Panc1 (cell line): ENCODE results near the gene OR10A3. TPM values are rescaled to one million over a fixed set of nuclear protein-coding genes. Genes with fewer than 3 reads are reported as not detected.

ENCODE experiments used
- ATAC-seq: fragments of 200-7000 bp; cut with Tn5 transposase; 2 replicates; pipeline ENCODE4 v1.9.1; 2020; ENCODE audit warnings: mild to moderate bottlenecking, moderate library complexity
- BruUV-seq: library from RNA; stranded (reverse); fragments of 400-500 nt; replicated peaks from 2 replicates; lab custom pipeline; 2021; lab: Mats Ljungman, UMichigan
- CTCF ChIA-PET: fragments of 300-600 bp; sonication (Branson Sonifier 250); formaldehyde crosslinking; loops from one replicate; lab custom pipeline; 2022; ENCODE audit warnings: antibody characterized with exemption; lab: Charles Lee
- POLR2A ChIA-PET: fragments of 300-600 bp; sonication (Branson Sonifier 250); formaldehyde crosslinking; loops from one replicate; lab custom pipeline; 2022; ENCODE audit warnings: antibody characterized with exemption; lab: Charles Lee
- DNase-seq: peaks from one replicate; pipeline ENCODE4 v3.0.0-alpha.2; 2010; ENCODE audit warnings: low read depth, low spot score
- H3K27ac ChIP-seq: 2 replicates; pipeline ENCODE4 v1.5.1; 2011; ENCODE audit warnings: mild to moderate bottlenecking, low read length, inconsistent platforms
- H3K27me3 ChIP-seq: fragments of 200-500 bp; sonication (Bioruptor generic); 2 replicates; pipeline ENCODE4 v1.6.0; 2014; ENCODE audit warnings: low read length, inconsistent platforms; ENCODE audit not compliant: control insufficient read depth, insufficient read depth
- H3K36me3 ChIP-seq: fragments of 200-500 bp; sonication (Bioruptor generic); 2 replicates; pipeline ENCODE4 v1.5.1; 2014; ENCODE audit warnings: inconsistent platforms, mild to moderate bottlenecking, low read length, moderate library complexity; ENCODE audit not compliant: control insufficient read depth, insufficient read depth
- H3K4me1 ChIP-seq: 2 replicates; pipeline ENCODE4 v1.5.1; 2011; ENCODE audit warnings: inconsistent platforms, mild to moderate bottlenecking, low read length, moderate library complexity; ENCODE audit not compliant: control insufficient read depth, insufficient read depth
- H3K4me3 ChIP-seq, 2 experiments: 2 replicates each; pipeline ENCODE4 v1.5.1; 2011 to 2012; ENCODE audit warnings: low read depth in 2 of 2, low read length in 2 of 2, mild to moderate bottlenecking in 2 of 2, inconsistent platforms in 1 of 2, moderate library complexity in 1 of 2
- H3K9me3 ChIP-seq: fragments of 200-500 bp; sonication (Bioruptor generic); 2 replicates; pipeline ENCODE4 v1.5.1; 2014; ENCODE audit warnings: low read depth, mild to moderate bottlenecking, inconsistent platforms, low read length, moderate library complexity; ENCODE audit not compliant: control insufficient read depth, insufficient read depth
- CTCF ChIP-seq: fragments of 450-650 bp; IDR thresholded peaks from 2 replicates; pipeline ENCODE4 v1.5.1; 2017; ENCODE audit warnings: mild to moderate bottlenecking
- POLR2AphosphoS5 ChIP-seq: IDR thresholded peaks from 2 replicates; pipeline ENCODE4 v1.6.1; 2012; ENCODE audit warnings: mild to moderate bottlenecking, low read depth, low read length, moderate library complexity
- REST ChIP-seq, 2 experiments: IDR thresholded peaks; 2 replicates each; pipeline ENCODE4 v1.6.1; 2011 to 2012; ENCODE audit warnings: low read depth in 2 of 2, control low read depth in 1 of 2, low read length in 1 of 2, mild to moderate bottlenecking in 1 of 2, moderate library complexity in 1 of 2; ENCODE audit not compliant: insufficient read depth in 1 of 2
- SIN3A ChIP-seq: IDR thresholded peaks from 2 replicates; pipeline ENCODE4 v1.6.1; 2012; ENCODE audit warnings: low read depth, mild to moderate bottlenecking, low read length, moderate library complexity, borderline replicate concordance; ENCODE audit not compliant: insufficient read depth
- TCF7L2 ChIP-seq: IDR thresholded peaks from 2 replicates; pipeline ENCODE4 v1.6.1; 2011; ENCODE audit warnings: mild to moderate bottlenecking, low read depth, low read length, inconsistent platforms
- in situ Hi-C: cut with HindIII; loops from 2 replicates; pipeline ENCODE4 v1.10.0; 2016; ENCODE audit warnings: low sequenced_read_pairs, low pct_unique_long_range_greater_than_20kb
- intact Hi-C: fragments of 100-400 bp; cut with micrococcal nuclease; formaldehyde crosslinking; loops from one replicate; pipeline ENCODE4 v1.10.0; 2022; ENCODE audit not compliant: unreplicated experiment
- total RNA-seq: library from RNA; stranded (reverse); gene quantifications from one replicate; pipeline ENCODE4 v1.2.1, GENCODE V29; 2021; ENCODE audit not compliant: unreplicated experiment

OR10A3 gene
- total RNA-seq, 1 experiment from 2014 or later: not detected

- H3K4me1 ChIP-seq: no peaks in the 10 kb centered on the region
- ATAC-seq: no peak
- TF ChIP-seq POLR2AphosphoS5: no peak
- no peak for TF ChIP-seq SIN3A
- TF ChIP-seq REST (IDR thresholded peaks at IDR 0.05; ENCODE audit: insufficient read depth in 1 of 2, low read depth in 2 of 2, low read length in 1 of 2): no peak
- TF ChIP-seq TCF7L2: no peak
- peak; percentile 36; the same call in 1 of the 2 replicates for TF ChIP-seq CTCF
- no peak overlapping the region for H3K27ac ChIP-seq
- DNase-seq: no peak
- intact Hi-C loops: no loop called here
- BruUV-seq: no TSS peak
- H3K9me3 ChIP-seq: no peaks in the 10 kb centered on the region
- POLR2A ChIA-PET: no interaction called here
- in situ Hi-C loops: no loop called here
- H3K27me3 ChIP-seq: no peaks in the 10 kb centered on the region; the same call in 1 of the 2 replicates
- H3K4me3 ChIP-seq: no peak overlapping the region
- CTCF ChIA-PET: interaction anchor here (1.5 kb wide), 1 partner anchor 82 kb away, joined by 6 read pairs; the partner anchor contains the start of gene EIF3F
- H3K36me3 ChIP-seq: no peaks in the 10 kb centered on the region
Observed at GRCh38 chr11:7904917-7905316, 36.6 kb downstream of the OR10A3 start.

GRCh38 chr11:7903940-7904339, 37.6 kb downstream of the OR10A3 start:
- BruUV-seq: no TSS peak
- H3K27ac ChIP-seq: no peak overlapping the region
- no peaks in the 10 kb centered on the region for H3K4me1 ChIP-seq
- DNase-seq: no peak
- no peak for TF ChIP-seq POLR2AphosphoS5
- TF ChIP-seq REST (IDR thresholded peaks at IDR 0.05; ENCODE audit: insufficient read depth in 1 of 2, low read depth in 2 of 2, low read length in 1 of 2): no peak
- no peak for TF ChIP-seq SIN3A
- no peak for TF ChIP-seq CTCF
- TF ChIP-seq TCF7L2: no peak
- POLR2A ChIA-PET: no interaction called here
- intact Hi-C loops (no loop called here), in situ Hi-C loops (no loop called here)
- CTCF ChIA-PET: no interaction called here
- H3K4me3 ChIP-seq: no peak overlapping the region
- no peak for ATAC-seq
- H3K36me3 ChIP-seq: no peaks in the 10 kb centered on the region
- H3K9me3 ChIP-seq: no peaks in the 10 kb centered on the region
- H3K27me3 ChIP-seq: no peaks in the 10 kb centered on the region; the same call in 1 of the 2 replicates
